Measurements from ENCODE around the gene HOXA1.

HOXA1 gene

DNA sequence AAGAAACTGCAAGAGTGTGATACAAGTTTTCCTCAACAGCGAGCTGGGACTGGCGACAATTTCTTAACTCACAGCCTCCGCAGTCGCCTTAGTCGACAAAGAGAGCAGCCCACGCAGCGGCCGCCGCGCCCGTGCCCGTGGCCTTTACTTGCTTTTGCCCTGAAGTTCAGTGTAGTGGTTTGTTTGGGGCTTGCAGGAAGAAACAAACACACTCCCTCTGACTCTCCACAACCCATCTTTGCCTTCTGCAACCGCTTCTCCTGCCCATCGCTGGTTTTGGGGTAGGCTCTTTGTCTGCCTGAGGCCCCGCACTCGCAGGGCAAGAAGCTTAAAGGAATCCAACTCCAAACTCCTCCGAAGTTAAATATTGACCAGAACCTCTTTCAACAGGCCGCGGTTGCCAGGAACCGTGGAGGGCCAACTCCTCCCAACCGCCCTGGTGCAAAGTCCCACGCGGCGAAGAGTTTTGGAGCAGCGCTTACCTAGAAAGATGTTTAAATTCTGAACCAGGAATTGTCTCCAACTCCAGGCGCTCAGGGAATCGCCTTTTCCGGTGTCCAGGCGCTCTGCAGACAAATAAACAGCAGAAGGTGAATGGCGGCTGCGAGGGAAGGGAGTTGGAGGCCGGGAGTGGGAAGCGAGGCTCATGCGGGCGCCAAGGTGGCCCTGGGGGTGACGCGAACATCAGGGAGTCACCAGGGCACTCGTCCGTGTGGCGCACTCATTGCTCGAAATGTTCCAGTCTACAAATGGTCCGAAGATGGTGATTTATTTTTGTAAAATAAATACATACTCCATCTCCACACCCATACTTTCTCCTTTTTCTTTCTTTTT lies 26.5 kb upstream of the HOXA1 start:
- DNase-seq (ENCODE audit: low read depth), result no peak
- H3K4me3 ChIP-seq (ENCODE audit: low read length), result peak overlapping the region; percentile 43
- TF ChIP-seq, protein P1, sequence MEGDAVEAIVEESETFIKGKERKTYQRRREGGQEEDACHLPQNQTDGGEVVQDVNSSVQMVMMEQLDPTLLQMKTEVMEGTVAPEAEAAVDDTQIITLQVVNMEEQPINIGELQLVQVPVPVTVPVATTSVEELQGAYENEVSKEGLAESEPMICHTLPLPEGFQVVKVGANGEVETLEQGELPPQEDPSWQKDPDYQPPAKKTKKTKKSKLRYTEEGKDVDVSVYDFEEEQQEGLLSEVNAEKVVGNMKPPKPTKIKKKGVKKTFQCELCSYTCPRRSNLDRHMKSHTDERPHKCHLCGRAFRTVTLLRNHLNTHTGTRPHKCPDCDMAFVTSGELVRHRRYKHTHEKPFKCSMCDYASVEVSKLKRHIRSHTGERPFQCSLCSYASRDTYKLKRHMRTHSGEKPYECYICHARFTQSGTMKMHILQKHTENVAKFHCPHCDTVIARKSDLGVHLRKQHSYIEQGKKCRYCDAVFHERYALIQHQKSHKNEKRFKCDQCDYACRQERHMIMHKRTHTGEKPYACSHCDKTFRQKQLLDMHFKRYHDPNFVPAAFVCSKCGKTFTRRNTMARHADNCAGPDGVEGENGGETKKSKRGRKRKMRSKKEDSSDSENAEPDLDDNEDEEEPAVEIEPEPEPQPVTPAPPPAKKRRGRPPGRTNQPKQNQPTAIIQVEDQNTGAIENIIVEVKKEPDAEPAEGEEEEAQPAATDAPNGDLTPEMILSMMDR (IDR thresholded peaks at IDR 0.05; ENCODE audit: insufficient read depth, low read depth, low read length, missing control alignments), result no peak

DNA sequence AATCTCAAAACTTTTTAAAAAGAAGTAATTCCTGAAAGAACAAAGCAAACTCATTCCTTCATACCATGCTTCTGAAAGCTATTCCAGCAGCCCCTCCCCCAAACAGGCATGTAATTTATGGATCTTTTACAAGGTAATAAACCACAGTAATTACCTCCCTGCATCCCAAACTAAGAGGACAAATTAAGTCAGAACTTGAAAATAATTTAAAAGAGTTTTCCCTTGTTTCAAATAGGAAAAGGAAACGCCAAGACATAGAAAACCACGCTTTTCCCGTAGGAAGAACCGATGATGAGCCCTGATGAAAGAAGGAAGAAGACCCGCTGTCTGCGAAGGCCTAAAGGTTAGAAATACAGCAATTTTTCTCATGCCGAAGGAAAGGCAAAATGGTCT lies 25.9 kb upstream of the HOXA1 start:
- TF ChIP-seq, protein P1 (IDR thresholded peaks at IDR 0.05; ENCODE audit: insufficient read depth, low read depth, low read length, missing control alignments), result no peak
- peak overlapping the region; percentile 43 for H3K4me3 ChIP-seq (ENCODE audit: low read length)
- no peak for DNase-seq (ENCODE audit: low read depth)

DNA sequence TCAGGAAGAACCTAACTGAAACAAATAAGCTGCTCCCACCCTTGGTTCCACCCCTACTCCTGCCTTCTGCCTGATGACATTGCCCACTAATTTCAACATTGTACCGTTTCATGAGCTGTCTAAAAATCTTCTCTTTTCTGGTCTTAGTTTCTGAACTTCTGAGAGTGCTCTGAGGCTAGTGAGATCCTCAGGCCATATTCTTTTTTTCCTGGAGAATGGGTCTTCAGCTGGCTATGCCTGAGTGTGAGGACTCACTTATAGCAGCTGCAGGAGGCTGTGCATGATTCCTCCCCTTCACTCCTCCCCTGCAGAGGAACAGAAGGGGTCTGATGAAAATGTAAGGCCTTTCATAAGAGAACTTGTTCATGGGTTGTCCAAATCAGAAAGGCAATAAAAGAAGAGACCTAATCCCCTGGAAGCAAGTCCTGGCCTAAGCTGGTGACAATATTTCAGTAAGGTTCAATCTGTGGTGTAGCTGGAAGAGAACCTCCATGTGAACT lies 23.7 kb upstream of the HOXA1 start:
- H3K4me3 ChIP-seq (ENCODE audit: low read length), result no peak overlapping the region
- TF ChIP-seq, protein P1 (IDR thresholded peaks at IDR 0.05; ENCODE audit: insufficient read depth, low read depth, low read length, missing control alignments), result no peak

DNA sequence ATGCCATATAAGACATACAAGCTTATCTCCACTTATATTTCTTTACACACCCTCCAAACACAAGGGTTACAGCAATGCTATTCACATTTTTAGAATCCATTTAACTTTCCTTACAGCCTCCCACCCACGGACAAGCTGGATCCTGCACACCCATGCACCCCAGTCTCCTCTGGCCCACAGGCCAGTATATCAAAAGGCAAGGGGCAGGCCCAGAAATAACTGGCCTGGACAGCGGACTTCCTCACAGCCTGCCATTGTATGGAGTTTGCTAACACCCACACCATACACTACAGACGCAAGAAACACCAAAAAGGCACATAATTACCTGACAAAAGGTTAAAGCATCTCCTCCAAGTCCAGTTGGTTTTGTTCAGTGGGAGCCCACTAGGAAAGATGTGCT lies 22.8 kb upstream of the HOXA1 start:
- DNase-seq (ENCODE audit: low read depth), result no peak
- TF ChIP-seq, protein P1 (IDR thresholded peaks at IDR 0.05; ENCODE audit: insufficient read depth, low read depth, low read length, missing control alignments), result no peak
- H3K4me3 ChIP-seq (ENCODE audit: low read length), result no peak overlapping the region

More for the DNA sequence above, 23.7 kb upstream of the HOXA1 start:
- no peak for DNase-seq (ENCODE audit: low read depth)

DNA sequence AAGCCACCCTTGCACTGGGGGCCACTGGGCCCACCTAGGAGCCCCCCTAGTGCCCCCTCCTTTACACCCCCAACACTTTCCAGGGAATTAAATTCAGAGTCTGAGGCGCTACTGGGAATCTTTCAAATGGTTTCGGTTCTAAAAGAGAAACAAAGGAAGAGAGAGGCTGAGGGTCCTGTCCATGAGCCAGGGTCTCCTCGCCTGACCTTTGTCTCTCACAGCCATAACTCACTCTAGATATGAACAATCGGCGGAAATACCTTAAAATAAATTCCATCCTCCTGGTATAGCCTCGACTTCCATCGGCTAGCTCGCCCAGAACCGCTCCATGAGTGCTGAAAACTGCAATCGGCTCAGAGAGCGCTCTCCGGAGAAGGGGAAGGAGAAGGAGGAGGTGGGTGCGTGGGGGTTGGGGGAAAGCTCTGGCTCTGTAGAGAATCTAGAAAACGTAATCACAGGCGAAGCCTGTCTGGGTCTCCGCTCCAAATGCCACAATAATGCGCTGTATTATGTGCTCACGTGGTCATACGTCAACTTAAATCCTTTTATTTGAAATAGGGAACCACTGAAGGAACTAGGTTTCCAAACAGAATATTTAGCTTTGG lies 22.2 kb upstream of the HOXA1 start:
- DNase-seq (ENCODE audit: low read depth), result no peak
- H3K4me3 ChIP-seq (ENCODE audit: low read length), result peak overlapping the region; percentile 7
- TF ChIP-seq, protein P1 (IDR thresholded peaks at IDR 0.05; ENCODE audit: insufficient read depth, low read depth, low read length, missing control alignments), result no peak

DNA sequence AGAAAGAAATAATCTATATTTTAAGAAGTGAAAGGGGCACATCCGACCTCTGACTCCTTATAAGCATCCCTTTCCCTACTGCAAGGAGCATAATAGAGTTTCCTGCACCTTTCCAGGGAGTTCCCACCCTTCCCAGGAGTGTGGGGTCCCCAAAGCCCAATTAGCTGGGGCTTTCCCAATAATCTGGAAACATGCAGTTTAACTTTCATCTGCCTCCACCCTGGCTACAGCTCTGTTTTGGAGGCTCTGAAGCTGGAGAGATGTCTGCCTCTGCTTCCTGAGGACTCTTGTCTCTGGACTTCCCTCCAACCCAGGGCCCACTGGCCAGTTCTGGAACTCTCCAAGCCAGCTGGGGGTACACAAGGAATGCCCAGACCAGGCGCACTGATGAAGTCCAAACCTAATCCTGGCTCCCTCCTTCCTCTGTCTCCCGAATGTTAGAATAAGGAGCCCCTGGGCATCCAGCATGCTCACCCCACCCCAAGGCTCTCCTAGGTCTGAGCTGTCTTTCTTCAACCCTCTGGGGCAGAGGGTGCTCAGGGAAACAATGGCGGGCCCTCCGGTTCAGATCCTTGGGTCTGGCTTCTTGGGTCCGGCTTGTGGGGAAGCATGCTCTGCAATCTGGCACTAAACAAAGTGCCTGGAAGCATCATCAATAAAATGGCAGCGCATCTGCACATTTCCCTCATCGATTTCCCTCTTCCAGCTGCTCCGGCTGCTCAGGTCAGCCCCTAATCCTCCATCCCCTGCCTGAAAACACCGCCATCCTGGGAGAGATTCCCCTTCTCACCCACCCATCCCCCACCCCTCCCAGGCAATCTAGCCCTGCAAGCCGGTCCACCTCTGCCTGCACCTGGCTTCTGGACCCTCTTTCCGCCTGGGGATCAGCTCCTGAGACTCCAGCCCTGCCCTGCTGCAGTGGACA lies 21.4 kb upstream of the HOXA1 start:
- no peak overlapping the region for H3K4me3 ChIP-seq (ENCODE audit: low read length)
- TF ChIP-seq, protein P1 (IDR thresholded peaks at IDR 0.05; ENCODE audit: insufficient read depth, low read depth, low read length, missing control alignments), result no peak
- DNase-seq (ENCODE audit: low read depth), result no peak

All from epithelial cell of esophagus (primary cell).